GM21526 (cell line): ENCODE results near the gene HNRNPC.
"Not testable (repeated sequence)": the region's sequence is repeated elsewhere in the genome, so short reads cannot be mapped to it uniquely, and the experiment has no call there.

Experiments used
- ATAC-seq: cut with Tn5 transposase; IDR thresholded peaks from one replicate; pipeline ENCODE4 v1.9.1; 2021; ENCODE audit warnings: moderate library complexity; ENCODE audit not compliant: unreplicated experiment, low FRiP score

HNRNPC gene

GRCh38 chr14:21275261-21275858, 6.1 kb upstream of the HNRNPC start:
- ATAC-seq, result no peak

- ATAC-seq, result not testable (repeated sequence)
Measured at GRCh38 chr14:21272661-21273060, 3.4 kb upstream of the HNRNPC start.

- ATAC-seq, result no peak
Measured at GRCh38 chr14:21268617-21269251, 508 bp downstream of the HNRNPC start.

- no peak for ATAC-seq
Measured at GRCh38 chr14:21267886-21268616, 1.2 kb downstream of the HNRNPC start.

GRCh38 chr14:21267431-21267845, 1.8 kb downstream of the HNRNPC start:
- no peak for ATAC-seq

GRCh38 chr14:21264025-21264801, 5.0 kb downstream of the HNRNPC start:
- peak; percentile 54 for ATAC-seq

- ATAC-seq, result no peak
Measured at GRCh38 chr14:21263284-21264024, 5.8 kb downstream of the HNRNPC start.

GRCh38 chr14:21262410-21262809, 6.8 kb downstream of the HNRNPC start:
- ATAC-seq, result no peak

GRCh38 chr14:21261824-21262223, 7.4 kb downstream of the HNRNPC start:
- no peak for ATAC-seq

- no peak for ATAC-seq
Measured at GRCh38 chr14:21258889-21259787, 10.1 kb downstream of the HNRNPC start.

GRCh38 chr14:21258005-21258888, 11.0 kb downstream of the HNRNPC start:
- no peak for ATAC-seq

- no peak for ATAC-seq
Measured at GRCh38 chr14:21257394-21257909, 11.8 kb downstream of the HNRNPC start.

GRCh38 chr14:21256539-21257393, 12.5 kb downstream of the HNRNPC start:
- no peak for ATAC-seq

- ATAC-seq, result not testable (repeated sequence)
Measured at GRCh38 chr14:21256102-21256447, 13.2 kb downstream of the HNRNPC start.

- ATAC-seq, result no peak
Measured at GRCh38 chr14:21255385-21256101, 13.7 kb downstream of the HNRNPC start.

- ATAC-seq, result no peak
Measured at GRCh38 chr14:21252149-21252548, 17.1 kb downstream of the HNRNPC start.

- ATAC-seq, result no peak
Measured at GRCh38 chr14:21251215-21251614, 18.0 kb downstream of the HNRNPC start.
